Ovary (tissue), 9 donors: ENCODE results near the gene TMEM236. TPM values are rescaled to one million over a fixed set of nuclear protein-coding genes. Genes with fewer than 3 reads are reported as not detected.

Experiments
- DNase-seq, 5 donors: peaks; one replicate each; pipeline ENCODE4 v3.0.0-alpha.2; 2019 to 2020
- H3K27ac ChIP-seq, 2 donors: fragments of 200-600 bp; one replicate each; pipeline versions ENCODE4 v1.5.1 to v1.8.0; 2019 to 2022
- H3K27me3 ChIP-seq: fragments of 200-600 bp; one replicate; pipeline ENCODE4 v1.8.0; 2022
- H3K36me3 ChIP-seq: fragments of 200-600 bp; sonication (generic); one replicate; pipeline ENCODE4 v1.5.1; 2019
- H3K4me1 ChIP-seq: one replicate; pipeline ENCODE4 v1.8.1; 2013; ENCODE audit warnings: mild to moderate bottlenecking, moderate library complexity; ENCODE audit not compliant: insufficient read depth
- H3K4me3 ChIP-seq: fragments of 200-600 bp; sonication (generic); one replicate; pipeline ENCODE4 v1.5.1; 2017
- H3K9me3 ChIP-seq, 2 donors: fragments of 200-600 bp in 1 of 2; sonication (generic) in 1 of 2; one replicate each; pipeline versions ENCODE4 v1.5.1 to v1.8.1; 2013 to 2019; ENCODE audit warnings: mild to moderate bottlenecking in 1 of 2, moderate library complexity in 1 of 2
- CTCF ChIP-seq, 3 donors: fragments of 450-650 bp in 2 of 3; fragments of 200-600 bp in 1 of 3; IDR thresholded peaks; one replicate each; pipeline versions ENCODE4 v1.5.1 to v1.8.0; 2016 to 2022; ENCODE audit warnings: antibody characterized with exemption in 3 of 3, mild to moderate bottlenecking in 1 of 3
- EP300 ChIP-seq: sonication (generic); formaldehyde crosslinking; IDR thresholded peaks from one replicate; pipeline ENCODE4 v1.6.1; 2017; ENCODE audit warnings: antibody characterized with exemption
- POLR2A ChIP-seq: fragments of 450-650 bp; IDR thresholded peaks from one replicate; pipeline ENCODE4 v1.6.1; 2017; ENCODE audit warnings: antibody characterized with exemption, mild to moderate bottlenecking, moderate library complexity
- WGBS, 3 donors: extraction: QIAGEN DNeasy Blood & Tissue Kit in 1 of 3; methylation state at CpG; one replicate each; pipeline versions ENCODE4 v1.1.5 to v1.1.7; 2013 to 2017; 5-methylcytosine and 5-hydroxymethylcytosine counted together
- intact Hi-C, 4 donors: fragments of 100-400 bp; cut with DNase I; formaldehyde crosslinking; loops; one replicate each; pipeline versions ENCODE4 v1.11.0 to v1.15.1; 2022 to 2023
- polyA plus RNA-seq, 2 donors: library from polyadenylated mRNA; stranded (reverse); fragments of 200-250 nt in 1 of 2; fragments of 350-450 nt in 1 of 2; fragmentation: Illumina TruSeq in 1 of 2; extraction: RNeasy Lipid Tissue Mini Kit (QIAGEN cat#74804) in 1 of 2; gene quantifications; one replicate each; pipeline ENCODE4 v1.2.3, GENCODE V29; 2013 to 2014
- total RNA-seq, 7 donors: library from RNA; depleted of rRNA in 2 of 7; stranded (reverse); fragments of >200 nt in 2 of 7; fragmentation: NEBNext Ultra II Directional in 3 of 7; extraction: Animal tissue kit (Norgen Biotek cat#: 25700) in 3 of 7; gene quantifications; one replicate each; pipeline versions ENCODE4 v1.1.0 to v1.2.4, GENCODE V29; 2016 to 2023
- donor health status: DM: no; HTN: no; CAD: no; lungs with moderate emphysema.
- donor health status: DM: no; HTN: no; CAD: no.
- donor health status: Bipolar disorder and iron deficiency.
- donor health status: DM: yes; HTN: yes; CAD: no.
- donor health status: DM: no; HTN: no; CAD: no.
- donor health status: DM: yes; HTN: yes; CAD: no.

The TMEM236 gene
- total and polyA plus RNA-seq, 9 donors, result 0.11 to 0.72 (median 0.32) TPM

GRCh38 chr10:17779784-17780183, 27.8 kb downstream of the TMEM236 start:
- no peak for DNase-seq
- no peaks in the 10 kb centered on the region for H3K36me3 ChIP-seq
- WGBS, 3 donors, result 28 to 46% (median 37%) methylated on average over 4 of the region's 4 CpGs
- H3K4me3 ChIP-seq, result no peak overlapping the region
- TF ChIP-seq CTCF (IDR thresholded peaks at IDR 0.05), result no peak
- intact Hi-C loops, result no loop called here
- H3K9me3 ChIP-seq, result no peaks in the 10 kb centered on the region
- H3K27me3 ChIP-seq, result no peaks in the 10 kb centered on the region
- H3K4me1 ChIP-seq, result no peaks in the 10 kb centered on the region
- H3K27ac ChIP-seq, result no peak overlapping the region

- TF ChIP-seq EP300 (no peak), CTCF (IDR thresholded peaks at IDR 0.05) (no peak), POLR2A (no peak)
- Histone ChIP-seq H3K4me3 (no peak overlapping the region), H3K9me3 (no peaks in the 10 kb centered on the region), H3K36me3 (no peaks in the 10 kb centered on the region), H3K27me3 (no peaks in the 10 kb centered on the region), H3K4me1 (no peaks in the 10 kb centered on the region), H3K27ac (no peak overlapping the region)
- no peak for DNase-seq
- 88 to 93% (median 91%) methylated on average over 4 of the region's 4 CpGs for WGBS, 3 donors
- intact Hi-C loops, result no loop called here
Measured at GRCh38 chr10:17780727-17781126, 28.7 kb downstream of the TMEM236 start.

GRCh38 chr10:17781856-17782255, 29.9 kb downstream of the TMEM236 start:
- TF ChIP-seq EP300 (no peak), POLR2A (no peak), CTCF (IDR thresholded peaks at IDR 0.05) (no peak)

GRCh38 chr10:17782921-17783665, 31.1 kb downstream of the TMEM236 start:
- no peak for TF ChIP-seq CTCF (IDR thresholded peaks at IDR 0.05)
- TF ChIP-seq POLR2A, result no peak
- no peak for TF ChIP-seq EP300
- WGBS, 3 donors, result 49 to 62% (median 53%) methylated on average over 16 of the region's 16 CpGs
- no peak for DNase-seq
- no peaks in the 10 kb centered on the region for H3K9me3 ChIP-seq
- no peaks in the 10 kb centered on the region for H3K4me1 ChIP-seq
- H3K4me3 ChIP-seq, result no peak overlapping the region
- intact Hi-C loops, result no loop called here
- H3K27ac ChIP-seq, result no peak overlapping the region
- no peaks in the 10 kb centered on the region for H3K27me3 ChIP-seq
- H3K36me3 ChIP-seq, result no peaks in the 10 kb centered on the region

More at GRCh38 chr10:17781856-17782255, 29.9 kb downstream of the TMEM236 start:
- intact Hi-C loops, result no loop called here
- H3K27me3 ChIP-seq, result no peaks in the 10 kb centered on the region
- 61 to 87% (median 81%) methylated on average over 2 of the region's 2 CpGs for WGBS, 3 donors
- H3K4me3 ChIP-seq, result no peak overlapping the region
- no peak overlapping the region for H3K27ac ChIP-seq
- H3K9me3 ChIP-seq, result no peaks in the 10 kb centered on the region
- H3K36me3 ChIP-seq, result no peaks in the 10 kb centered on the region
- DNase-seq, result no peak
- no peaks in the 10 kb centered on the region for H3K4me1 ChIP-seq
